SHP77 treated with DMSO at 0.1 percent for 48 hours (cell line): ENCODE data around the gene DKK1.
A peak's percentile ranks its signal among the peaks of the same experiment; 100 is the strongest.

Experiments used
- DNase-seq: peaks from one replicate; lab custom pipeline; 2025; lab: John Stamatoyannopoulos, UW

The DKK1 gene

DNA sequence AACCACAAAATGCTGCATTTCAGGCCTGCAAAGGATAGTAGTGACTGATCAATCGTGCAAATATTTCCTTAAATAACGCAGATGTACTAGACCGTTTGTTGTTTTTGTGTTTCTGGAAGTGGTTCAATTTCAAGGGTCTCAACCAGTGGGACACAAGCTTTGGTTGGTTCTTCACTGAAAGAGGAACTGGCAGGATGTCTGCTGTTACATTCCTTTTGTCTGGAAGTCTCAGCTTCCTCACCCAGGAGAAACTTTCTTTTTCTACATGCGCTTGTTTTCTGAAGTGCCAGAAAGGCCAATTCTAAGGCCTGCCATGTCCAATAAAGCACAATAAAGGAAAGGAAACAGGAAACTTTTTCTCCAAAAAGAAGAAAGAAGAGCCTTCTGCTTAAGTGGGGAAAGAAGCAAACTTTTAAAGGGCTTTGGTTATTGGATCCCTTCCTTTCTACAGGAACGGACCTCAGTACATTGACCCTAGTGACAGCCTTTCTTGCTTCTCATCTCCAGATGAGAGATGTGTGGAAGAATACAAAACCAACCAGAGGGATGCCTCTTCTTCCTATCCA lies 4.1 kb downstream of the DKK1 start:
- no peak for DNase-seq

DNA sequence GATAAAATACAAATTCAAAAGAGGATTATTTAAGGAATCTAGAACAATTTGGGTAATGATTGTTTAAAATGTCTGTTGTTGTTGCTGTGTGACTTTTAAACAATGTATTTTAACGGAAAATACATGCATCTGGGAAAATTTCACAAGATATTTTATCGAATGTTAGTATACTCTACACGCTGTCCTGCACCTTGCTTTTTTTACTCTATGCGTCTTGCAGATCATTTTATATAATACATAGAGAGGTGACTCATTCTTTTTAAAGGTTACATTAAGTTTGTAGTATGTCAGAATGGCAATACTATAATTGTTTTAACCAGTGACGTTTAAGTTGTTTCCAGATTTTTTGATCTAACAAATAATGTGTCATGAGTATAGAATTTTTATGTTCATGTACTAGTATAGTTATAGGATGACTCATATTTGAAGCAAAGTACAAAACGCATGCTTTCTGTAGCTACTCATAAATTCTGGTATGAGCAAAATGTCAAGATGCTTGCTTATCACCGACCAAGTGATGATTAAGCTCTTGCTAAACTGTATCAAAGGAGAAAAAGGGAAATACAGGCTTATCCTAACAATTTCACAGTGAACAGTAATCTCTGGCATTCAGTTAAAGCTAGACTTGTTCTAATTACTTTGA lies 4.9 kb downstream of the DKK1 start:
- DNase-seq, result no peak

DNA sequence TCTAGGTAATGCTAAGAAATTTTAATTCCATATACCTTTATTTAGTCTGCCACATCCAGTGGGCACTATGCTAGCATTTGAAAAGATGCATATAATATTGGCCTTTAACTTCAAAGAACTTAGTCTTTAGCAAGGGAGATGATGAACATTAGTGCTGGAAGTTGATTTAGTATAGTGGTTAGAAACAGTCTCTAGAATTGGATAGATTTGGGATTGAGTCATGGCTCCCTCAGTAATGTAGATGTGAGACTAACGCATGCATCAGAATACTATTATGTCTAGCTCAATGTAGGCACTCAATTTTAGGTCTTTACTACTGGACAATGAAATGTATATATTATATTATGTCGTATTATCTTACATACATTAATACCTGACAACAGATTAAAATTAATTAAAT lies 5.8 kb downstream of the DKK1 start:
- DNase-seq, result no peak

DNA sequence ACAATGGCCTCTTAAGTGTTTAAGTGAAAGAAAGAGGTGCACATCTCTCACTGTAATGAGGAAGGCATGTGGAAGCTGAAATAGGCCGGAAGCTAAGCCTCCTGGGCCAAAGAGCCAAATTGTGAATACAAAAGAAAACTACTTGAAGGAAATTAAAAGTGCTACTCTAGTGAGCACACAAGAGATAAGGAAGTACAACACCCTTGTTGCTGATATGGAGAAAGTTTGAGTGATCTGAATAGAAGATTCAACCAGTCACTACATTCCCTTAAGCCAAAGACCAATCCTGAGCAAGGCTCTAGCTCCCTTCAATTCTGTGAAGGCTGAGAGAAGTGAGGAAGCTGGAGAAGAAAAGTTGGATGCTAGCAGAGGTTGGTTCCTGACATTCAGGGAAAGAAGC lies 8.2 kb downstream of the DKK1 start:
- no peak for DNase-seq

DNA sequence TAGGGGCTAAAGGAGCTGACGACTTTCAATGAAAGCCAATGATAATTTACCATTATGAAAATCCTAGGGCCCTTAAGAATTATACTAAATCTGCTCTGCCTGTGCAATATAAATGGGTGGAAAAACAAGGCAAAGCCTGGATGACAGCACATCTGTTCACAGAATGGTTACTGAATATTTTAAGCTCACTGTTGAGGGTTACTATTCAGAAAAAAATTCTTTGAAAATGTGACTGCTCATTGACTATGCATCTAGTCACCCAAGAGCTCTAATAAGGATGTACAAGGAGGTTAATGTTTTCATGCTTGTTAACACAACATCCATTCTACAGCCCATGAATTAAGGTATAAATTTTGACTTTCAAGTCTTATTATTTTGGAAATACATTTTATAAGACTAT lies 8.9 kb downstream of the DKK1 start:
- no peak for DNase-seq

DNA sequence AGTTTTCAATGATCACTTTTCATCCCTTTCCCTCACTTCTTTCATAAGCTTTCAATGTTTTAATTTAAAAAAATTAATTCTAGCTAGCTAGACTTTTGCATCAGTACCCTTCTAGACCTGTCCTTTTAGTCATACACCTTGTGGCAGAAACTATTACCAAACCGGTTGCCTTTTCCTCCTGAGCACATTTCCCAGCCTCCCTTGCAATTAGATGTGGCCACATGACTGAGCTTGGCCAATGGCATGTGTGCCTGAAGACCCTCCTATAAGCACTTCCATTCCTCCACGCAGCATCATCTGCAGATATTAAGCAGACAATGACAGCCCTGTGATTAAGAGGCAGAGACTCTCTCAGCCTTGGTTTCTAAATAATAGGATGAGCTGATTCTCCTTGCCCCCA lies 12.3 kb downstream of the DKK1 start:
- DNase-seq, result no peak

DNA sequence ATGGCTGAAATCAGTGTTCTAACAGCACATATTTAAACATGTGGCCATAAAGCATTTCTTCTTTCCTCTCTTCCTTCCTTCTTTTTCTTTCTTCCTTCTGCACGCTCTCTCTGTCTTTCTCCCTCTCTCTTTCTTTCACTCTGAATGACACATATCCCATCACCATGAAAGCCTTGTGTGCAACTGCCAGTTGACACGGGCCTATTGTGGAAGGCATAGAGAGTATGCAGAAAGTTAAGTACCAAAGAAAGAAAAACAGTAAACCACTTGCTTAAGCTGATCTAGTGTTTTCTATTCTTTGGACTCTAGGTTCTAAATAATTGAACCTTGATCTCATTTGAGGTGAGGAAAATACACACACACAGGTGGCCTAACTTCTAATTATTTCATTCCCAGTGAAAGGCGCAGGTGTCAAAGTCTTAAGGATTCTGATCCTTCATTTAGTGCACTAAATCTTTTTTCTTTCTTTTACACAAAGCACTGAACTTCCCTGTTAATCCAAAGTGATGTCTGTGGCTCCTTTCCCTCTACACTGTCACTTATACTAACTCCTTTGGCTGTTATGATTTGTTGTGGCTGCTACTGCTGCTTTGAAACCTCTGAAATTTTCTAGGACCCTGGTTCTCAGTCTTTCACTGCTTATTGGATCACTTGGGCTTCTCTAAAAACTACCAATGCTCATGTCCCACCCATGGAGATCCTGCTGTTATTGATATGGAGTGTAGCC lies 17.7 kb downstream of the DKK1 start:
- no peak for DNase-seq

DNA sequence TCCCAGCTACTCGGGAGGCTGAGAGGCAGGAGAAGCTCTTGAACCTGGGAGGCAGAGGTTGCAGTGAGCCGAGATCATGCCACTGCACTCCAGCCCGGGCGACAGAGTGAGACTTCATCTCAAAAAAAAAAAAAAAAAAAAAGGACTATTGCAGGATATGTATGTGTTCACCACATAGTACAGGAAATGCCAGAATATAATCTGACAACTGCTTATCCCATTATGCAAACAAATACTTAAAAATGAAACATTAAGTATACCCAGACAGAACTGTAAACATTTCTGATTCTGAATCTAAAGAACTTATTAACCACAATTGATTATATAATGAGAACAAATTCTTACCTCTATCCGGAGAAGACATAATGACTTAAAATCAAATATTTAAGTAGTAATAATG lies 18.7 kb downstream of the DKK1 start:
- no peak for DNase-seq

DNA sequence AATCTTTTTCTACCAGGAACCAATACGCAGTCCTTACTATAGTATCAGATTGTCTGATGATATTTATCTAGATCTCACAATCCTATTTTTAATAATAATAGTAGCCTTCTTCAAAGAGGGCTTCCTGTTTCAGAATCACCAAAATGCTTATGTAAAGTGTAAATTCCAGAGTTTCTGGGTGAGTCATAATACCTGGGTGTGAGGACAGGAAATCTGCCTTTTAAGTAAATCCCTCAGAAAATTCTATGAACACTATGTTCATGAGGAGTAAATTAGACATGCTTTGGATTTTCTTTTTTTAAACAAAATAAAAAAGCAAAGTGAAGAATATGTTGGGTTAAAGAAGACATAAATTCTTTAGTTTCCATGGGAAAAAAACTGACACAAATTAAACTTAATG lies 20.5 kb downstream of the DKK1 start:
- DNase-seq, result no peak

DNA sequence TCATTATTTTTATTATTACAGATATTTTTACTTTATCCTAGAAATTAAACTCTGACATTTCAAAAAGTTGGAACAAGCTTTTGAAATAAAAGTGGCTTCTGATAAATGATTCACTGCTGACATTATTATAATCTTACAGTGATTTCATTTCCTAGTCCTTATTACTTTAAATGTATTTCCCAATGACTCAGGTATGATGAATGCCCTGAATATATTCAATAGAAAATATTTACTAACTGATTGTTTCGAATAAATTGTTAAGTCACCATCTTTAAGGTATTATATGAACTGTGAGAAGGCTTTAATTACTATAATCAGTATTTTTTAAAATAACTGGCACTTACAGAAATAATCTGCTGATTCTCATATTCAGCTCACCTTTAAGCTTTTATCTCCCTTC lies 21.6 kb downstream of the DKK1 start:
- DNase-seq, result no peak

DNA sequence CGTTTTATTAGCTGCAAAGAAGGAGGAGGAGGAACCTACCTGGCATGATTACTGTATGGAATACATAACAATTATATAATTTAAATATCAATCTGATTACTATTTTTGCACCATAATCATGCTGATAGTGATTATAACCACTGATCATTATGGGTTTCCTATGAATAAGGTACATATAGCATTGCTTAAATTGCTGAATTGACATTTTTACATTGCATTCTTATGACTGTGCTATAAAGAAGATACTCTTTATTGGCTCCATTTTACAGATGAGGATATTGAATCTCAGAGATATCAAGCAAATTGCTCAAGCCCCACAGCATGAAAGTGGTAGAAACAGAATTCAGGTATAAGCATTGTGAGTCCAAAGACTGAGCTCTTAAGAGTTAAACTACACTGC lies 23.1 kb downstream of the DKK1 start:
- DNase-seq, result no peak

DNA sequence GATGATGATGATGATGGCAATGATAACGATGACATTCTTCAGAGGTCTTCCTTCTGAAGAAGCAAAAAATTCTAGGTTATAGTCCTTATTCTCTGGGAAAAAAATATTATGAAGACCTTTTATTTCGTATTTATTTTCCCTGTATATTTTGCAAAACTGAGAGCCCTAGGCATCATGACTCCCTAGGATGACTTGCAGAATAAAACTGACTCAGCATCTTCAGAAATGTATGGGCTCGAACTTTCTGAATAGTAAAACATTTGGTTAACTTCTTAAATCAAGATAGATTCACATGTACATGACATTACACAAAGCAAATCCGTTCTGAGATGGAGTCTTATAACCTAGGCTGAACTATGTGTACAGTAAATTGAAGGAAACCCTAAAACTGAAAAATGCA lies 29.4 kb downstream of the DKK1 start:
- DNase-seq, result no peak

DNA sequence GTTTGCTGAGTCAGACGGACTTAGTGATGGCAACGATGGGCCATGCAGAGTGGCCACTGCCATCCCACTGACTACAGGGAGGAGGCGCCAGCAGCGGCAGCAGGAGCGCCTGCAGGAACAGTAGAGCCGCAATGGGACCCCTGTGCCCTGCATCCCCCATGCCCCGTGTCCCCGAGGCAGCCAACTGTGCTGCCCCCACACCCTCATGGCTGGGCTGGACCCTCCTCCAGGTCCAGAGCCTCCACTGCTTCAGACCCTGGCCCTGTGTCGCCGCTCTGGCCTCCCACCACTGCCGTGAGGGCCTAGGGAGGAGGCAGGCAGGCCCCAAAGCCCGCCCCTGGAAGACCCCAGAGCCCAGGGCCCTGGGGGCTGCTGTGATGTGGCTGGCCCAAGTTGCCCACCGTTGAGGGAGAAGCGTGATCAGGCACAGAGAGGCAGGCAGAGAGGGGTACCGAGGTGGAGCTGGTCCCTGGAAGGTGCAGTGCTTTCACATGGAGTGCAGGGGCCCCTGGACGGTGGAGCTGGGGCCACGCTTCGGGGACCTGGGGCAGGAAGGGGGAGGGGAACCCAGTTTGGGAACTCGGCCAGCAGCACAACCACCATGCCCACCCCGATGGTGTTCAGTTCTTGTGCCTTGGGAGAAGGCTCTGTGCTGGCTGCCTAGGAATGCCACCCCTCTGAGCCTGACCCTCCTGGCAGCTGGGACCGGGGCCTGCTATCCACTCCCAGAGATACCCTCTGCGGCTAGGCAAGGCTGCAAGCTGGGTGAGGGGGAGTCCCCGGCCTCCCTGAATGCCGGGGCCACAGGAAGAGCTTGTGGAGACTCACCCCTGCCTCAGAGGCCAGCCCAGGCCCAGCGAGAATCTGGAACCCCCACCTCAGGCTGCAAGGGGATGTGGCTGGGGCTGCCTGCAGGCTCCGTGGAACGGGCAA lies 32.6 kb downstream of the DKK1 start:
- no peak for DNase-seq

DNA sequence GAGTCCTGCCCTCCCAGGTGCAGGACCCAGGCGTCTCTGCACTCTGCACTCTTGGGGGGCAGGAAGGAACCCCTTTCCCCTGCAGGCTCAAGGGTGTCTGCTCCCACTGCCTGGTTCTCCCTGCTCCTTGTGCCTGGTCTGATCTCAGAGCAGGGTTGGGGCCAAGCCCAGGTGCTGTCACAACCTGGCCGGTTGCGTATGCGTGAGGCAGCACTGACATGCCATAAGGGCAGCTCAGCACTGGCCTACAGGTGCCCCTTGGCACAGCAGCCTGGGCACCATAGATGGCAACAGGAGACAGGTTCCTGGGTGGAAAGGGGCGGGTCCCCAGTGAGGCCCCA lies 33.2 kb downstream of the DKK1 start:
- DNase-seq, result no peak

DNA sequence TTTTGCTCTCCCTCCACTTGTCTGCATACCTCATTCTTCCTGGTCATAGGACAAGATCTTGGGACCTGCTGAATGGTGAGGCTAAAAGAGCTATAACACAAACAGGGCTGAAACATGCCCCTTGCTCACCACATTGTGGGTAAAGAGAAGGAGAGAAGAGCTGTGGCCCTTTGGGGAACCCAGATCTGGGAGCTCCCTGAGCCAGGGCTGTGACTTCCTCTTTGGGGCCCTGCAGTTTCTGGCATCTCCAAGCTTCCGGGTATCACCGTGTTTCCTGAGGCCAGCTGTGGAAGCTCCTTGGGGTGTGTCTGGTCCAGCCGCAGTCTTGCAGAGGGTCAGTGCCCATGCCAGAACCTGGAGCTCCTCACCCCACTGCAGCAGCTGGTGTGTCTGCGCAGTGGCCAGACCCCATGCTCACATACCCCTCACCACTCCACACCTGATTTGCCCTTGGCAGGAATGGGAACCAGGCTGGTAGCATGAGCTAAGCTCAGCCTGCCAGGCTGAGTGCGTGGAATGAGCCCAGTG lies 34.0 kb downstream of the DKK1 start:
- DNase-seq, result no peak

DNA sequence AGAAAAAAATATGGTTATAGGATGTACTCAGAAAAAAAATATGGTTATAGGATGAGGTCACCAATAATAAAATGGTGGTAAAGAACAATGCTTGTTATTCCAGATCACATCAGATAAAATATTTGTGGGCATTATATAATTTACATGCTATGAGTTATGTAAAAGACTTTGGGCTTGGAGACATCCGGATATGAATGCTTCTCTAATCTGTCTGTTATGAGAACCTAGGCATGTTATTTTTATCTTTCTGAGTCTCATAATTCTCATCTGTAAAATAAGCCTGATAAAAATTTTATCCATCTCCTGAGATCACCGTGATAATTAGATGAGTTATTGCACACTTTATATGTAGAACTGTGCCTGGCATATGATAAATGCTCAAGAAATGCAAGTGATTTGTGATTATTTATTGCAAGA lies 37.8 kb downstream of the DKK1 start:
- no peak for DNase-seq

DNA sequence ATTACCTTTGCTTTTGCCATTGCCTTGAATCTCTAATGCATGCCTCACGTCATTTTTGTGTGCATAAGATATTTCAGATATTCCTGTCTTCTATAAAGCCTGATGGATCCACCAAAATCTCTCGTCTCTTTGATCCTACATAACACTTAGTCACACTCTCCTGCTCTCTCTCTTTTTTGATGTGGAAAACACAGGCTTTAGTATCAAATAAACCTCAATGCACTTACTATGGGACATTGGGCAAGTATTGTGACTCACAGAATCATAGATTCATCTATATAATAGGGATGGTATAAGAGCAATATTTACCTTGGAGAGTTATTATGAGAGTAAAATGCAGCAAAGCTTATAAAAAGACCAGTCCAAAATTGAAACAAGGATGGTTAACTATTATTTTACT lies 39.1 kb downstream of the DKK1 start:
- no peak for DNase-seq

DNA sequence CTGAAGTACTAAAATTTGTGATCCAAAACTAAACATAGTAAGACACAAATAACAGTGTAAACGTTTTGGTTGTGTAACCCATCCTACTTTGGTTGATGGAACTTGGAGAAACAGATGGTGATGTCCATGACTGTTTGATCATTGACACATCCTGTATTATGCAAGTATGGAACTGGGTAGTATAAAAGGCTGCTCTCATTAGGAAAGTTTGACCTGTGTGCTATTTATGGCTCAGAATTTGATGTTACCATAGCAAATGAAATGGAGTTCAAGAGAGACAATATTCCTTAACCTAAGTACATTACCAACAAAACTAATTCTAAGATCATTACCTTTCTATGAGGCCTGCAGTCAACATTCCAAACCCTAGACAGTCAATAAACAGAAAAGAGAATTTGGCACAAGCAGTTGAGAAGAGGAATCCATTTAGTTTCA lies 39.9 kb downstream of the DKK1 start:
- no peak for DNase-seq

DNA sequence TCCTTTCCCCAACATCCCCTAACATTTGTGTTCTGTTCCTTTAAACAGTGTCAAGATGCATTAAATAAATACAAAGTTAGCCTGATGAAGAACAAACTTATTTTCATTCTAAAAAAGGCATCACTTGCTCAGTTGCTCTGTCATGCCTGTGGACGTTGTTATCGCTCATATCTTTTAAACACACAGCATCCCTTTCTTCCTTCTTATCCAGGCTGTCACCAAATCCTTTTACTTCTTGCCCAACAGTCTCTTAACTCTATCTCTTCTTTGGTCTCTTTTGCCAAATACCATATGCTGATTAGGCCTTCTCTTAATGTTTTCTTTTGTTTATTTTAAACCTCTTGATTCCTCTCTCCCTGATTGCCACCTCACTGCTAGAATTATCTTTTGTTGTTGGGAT lies 43.9 kb downstream of the DKK1 start:
- no peak for DNase-seq

DNA sequence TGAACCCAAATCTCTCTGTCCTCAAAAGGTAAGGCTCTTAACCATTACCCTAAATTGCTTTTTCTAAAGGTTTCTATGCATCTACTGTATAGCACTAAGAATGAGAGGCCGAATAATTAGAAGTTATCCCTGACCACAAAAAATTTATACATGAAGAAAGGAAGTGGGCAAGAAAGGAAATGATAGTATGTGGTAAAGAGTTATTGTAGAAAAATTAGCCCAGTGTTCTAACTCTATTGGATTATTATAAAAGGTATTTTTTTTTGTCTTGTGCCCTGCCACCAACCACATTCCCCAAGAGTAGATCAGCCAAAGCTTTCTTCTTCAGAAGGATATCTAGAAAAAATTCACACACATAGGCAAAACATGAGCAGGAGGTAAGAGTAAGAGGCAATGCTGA lies 45.4 kb downstream of the DKK1 start:
- no peak for DNase-seq

DNA sequence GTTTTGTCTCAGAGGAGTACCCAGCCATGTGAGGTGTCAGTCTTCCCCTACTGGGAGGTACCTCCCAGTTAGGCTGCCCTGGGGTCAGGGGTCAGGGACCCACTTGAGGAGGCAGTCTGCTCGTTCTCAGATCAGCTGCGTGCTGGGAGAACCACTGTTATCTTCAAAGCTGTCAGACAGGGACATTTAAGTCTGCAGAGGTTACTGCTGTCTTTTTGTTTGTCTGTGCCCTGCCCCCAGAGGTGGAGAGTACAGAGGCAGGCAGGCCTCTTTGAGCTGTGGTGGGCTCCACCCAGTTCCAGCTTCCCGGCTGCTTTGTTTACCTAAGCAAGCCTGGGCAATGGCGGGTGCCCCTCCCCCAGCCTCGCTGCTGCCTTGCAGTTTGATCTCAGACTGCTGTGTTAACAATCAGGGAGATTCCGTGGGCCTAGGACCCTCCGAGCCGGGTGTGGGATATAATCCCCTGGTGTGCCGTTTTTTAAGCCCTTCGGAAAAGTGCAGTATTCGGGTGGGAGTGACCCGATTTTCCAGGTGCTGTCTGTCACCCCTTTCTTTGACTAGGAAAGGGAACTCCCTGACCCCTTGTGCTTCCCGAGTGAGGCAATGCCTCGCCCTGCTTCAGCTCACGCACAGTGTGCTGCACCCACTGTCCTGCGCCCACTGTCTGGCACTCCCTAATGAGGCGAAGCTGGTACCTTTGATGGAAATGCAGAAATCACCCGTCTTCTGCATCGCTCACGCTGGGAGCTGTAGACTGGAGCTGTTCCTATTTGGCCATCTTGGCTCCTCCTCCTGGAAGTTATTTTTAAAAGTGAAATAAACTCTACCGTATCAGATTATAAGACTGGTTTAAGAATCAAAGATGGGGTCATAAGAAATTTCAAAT lies 51.7 kb downstream of the DKK1 start:
- DNase-seq, result peak; percentile 0
